Activated naive CD4-positive, alpha-beta T cell treated with Interleukin-2 at 50 U/mL for 16 hours (primary cell): ENCODE results near the gene TMPRSS9.
"Not testable (repeated sequence)": the region's sequence is repeated elsewhere in the genome, so short reads cannot be mapped to it uniquely, and the experiment has no call there.

Experiments
- DNase-seq: peaks from one replicate; pipeline ENCODE4 v3.0.0-alpha.2; 2020

Gene TMPRSS9

DNA sequence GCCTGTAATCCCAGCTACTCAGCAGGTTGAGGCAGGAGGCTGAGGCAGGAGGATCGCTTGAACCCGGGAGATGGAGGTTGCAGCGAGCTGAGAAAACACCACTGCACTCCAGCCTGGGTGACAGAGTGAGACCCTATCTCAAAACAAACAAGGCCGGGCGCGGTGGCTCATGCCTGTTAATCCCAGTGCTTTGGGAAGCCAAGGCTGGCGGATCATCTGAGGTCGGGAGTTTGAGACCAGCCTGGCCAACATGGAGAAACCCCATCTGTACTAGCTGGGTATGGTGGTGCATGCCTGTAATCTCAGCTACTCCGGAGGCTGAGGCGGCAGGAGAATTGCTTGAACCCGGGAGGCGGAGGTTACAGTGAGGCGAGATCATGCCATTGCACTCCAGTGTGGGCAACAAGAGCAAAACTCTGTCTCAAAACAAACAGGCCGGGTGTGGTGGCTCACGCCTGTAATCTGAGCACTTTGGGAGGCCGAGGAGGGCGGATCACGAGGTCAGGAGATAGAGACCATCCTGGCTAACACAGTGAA lies 35.3 kb downstream of the TMPRSS9 start:
- not testable (repeated sequence) for DNase-seq

DNA sequence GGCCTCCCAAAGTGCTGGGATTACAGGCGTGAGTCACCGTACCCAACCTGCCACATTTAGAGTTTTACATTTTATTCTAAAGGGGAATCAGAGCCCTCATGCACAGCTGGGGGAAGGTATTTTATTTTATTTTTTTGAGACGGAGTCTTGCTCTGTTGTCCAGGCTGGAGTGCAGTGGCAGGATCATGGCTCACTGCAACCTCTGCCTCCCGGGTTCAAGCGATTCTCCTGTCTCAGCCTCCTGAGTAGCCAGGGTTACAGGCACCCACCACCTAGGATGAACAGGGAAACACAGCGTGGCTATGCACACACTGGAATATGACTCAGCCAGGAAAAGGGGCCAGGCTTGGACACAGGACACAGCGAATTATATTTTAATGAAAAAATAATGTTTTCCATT lies 37.1 kb downstream of the TMPRSS9 start:
- DNase-seq: not testable (repeated sequence)

- DNase-seq: no peak
Measured at GRCh38 chr19:2398735-2399305, 38.8 kb downstream of the TMPRSS9 start.

DNA sequence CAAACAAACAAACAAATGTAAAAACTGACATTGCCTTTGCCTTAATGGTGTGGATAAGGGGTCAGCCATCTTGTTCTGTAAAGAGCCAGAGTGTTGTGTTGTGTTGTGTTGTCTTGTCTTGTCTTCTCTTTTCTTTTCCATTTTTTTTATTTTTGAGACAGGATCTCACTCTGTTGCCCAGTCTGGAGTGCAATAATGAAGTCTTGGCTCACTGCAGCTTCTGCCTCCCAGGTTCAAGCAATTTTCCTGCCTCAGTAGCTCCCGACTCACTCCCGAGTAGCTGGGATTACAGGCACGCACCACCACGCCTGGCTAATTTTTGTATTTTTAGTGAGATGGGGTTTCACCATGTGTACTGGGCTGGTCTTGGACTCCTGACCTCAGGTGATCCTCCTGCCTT lies 39.5 kb downstream of the TMPRSS9 start:
- no peak for DNase-seq

DNA sequence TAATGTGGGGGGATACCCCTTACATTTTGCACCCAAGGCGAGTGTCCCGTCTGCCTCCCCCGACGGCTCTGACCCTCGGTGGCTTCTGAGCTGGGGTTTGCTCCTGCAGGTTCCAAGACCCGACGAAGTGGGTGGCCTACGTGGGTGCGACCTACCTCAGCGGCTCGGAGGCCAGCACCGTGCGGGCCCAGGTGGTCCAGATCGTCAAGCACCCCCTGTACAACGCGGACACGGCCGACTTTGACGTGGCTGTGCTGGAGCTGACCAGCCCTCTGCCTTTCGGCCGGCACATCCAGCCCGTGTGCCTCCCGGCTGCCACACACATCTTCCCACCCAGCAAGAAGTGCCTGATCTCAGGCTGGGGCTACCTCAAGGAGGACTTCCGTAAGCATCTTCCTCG lies 48.2 kb downstream of the TMPRSS9 start:
- no peak for DNase-seq

- no peak for DNase-seq
Measured at GRCh38 chr19:2409352-2409912, 49.4 kb downstream of the TMPRSS9 start.

DNA sequence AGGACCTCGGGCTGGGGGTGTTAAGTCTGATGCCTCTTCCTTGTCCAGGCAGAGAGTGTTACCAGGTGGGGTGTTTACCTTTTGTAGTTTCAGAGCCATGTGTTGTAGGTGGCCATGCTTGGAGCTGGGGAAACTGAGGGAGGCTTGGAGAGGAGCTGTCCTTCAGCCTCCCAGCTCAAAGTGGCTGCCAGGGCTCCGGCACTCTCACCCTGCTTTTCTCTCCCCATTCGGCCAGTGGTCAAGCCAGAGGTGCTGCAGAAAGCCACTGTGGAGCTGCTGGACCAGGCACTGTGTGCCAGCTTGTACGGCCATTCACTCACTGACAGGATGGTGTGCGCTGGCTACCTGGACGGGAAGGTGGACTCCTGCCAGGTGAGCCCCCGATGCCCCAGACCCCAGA lies 50.0 kb downstream of the TMPRSS9 start:
- DNase-seq: no peak

DNA sequence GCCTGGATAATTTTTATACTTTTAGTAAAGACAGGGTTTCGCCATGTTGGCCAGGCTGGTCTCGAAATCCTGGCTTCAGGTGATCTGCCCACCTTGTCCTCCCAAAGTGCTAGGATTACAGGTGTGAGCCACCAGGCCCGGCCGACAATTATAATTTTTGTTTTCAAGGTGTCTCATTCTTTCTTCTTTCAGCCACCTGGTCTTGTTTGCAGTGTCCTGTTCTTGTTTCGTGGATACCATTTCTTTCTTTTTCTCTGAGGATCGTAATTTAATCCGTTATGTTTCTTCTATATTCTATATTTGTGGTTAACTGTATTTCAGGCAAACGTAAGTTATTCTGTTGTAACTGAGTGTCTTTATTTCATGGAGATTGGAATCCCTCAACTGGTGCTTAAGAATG lies 51.6 kb downstream of the TMPRSS9 start:
- no peak for DNase-seq

GRCh38 chr19:2412449-2412848 lies 52.4 kb downstream of the TMPRSS9 start:
- no peak for DNase-seq

GRCh38 chr19:2413159-2413558 lies 53.1 kb downstream of the TMPRSS9 start:
- no peak for DNase-seq

DNA sequence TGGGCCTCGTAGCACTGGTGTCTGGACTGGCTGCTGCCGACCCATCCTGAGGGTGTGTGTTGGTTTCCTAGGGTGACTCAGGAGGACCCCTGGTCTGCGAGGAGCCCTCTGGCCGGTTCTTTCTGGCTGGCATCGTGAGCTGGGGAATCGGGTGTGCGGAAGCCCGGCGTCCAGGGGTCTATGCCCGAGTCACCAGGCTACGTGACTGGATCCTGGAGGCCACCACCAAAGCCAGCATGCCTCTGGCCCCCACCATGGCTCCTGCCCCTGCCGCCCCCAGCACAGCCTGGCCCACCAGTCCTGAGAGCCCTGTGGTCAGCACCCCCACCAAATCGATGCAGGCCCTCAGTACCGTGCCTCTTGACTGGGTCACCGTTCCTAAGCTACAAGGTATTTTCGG lies 53.6 kb downstream of the TMPRSS9 start:
- no peak for DNase-seq

GRCh38 chr19:2415281-2415972 lies 55.4 kb downstream of the TMPRSS9 start:
- DNase-seq: no peak

GRCh38 chr19:2415973-2416319 lies 55.9 kb downstream of the TMPRSS9 start:
- DNase-seq: no peak

GRCh38 chr19:2416321-2417097 lies 56.4 kb downstream of the TMPRSS9 start:
- DNase-seq: no peak

GRCh38 chr19:2417436-2417835 lies 57.4 kb downstream of the TMPRSS9 start:
- DNase-seq: not testable (repeated sequence)

- DNase-seq: no peak
Measured at GRCh38 chr19:2417881-2418406, 57.9 kb downstream of the TMPRSS9 start.

DNA sequence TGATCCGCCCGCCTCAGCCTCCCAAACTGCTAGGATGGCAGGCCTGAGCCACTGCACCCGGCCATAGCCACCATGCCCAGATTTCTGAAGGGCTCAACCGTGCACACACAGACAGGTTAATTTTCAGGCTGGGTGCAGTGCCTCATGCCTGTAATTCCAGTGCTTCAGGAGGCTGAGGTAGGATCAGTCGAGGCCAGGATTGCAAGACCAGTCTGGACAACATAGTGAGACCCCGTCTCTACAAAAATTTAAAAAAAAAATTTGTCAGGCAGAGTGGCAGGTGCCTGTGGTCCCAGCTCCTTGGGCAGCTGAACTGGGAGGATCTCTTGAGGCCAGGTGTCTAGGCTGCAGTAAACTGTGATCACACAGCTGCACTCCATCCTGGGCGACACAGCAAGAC lies 59.7 kb downstream of the TMPRSS9 start:
- no peak for DNase-seq

DNA sequence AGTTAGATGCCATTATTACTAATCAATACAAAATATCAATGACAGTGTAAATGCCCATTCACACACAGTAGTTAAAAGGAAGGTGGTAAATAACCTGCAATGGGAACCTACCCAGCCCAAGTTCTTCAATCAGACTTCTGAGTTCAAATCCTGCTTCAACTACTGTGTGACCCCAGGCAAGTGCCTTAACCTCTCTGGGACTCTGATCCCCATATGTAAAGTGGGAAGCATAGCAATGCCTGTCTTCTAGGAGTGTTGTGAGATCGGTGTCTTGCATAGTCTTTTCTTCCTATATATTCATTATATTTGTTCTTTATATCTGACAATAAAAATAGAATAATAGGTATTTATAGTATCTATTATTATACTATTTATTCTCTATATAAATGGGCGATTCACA lies 60.4 kb downstream of the TMPRSS9 start:
- DNase-seq: no peak

DNA sequence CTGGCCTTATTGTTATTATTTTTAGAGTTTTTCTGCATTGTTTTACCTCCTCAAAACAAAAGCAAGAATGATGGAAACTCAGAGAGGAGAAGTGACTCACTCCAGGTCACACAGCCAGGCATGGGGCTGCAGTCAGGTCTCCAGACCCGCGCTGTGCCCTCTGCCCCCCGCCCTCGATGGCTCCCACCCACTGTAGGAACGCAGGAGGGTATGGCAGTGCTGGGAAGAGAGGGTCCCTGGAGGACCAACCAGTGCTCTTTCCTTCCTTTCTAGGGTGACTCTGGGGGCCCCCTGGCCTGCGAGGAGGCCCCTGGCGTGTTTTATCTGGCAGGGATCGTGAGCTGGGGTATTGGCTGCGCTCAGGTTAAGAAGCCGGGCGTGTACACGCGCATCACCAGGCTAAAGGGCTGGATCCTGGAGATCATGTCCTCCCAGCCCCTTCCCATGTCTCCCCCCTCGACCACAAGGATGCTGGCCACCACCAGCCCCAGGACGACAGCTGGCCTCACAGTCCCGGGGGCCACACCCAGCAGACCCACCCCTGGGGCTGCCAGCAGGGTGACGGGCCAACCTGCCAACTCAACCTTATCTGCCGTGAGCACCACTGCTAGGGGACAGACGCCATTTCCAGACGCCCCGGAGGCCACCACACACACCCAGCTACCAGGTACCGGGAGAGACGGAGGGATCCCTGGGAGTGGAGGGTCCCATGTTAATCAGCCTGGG lies 61.7 kb downstream of the TMPRSS9 start:
- DNase-seq: no peak

GRCh38 chr19:2423071-2423914 lies 63.2 kb downstream of the TMPRSS9 start:
- no peak for DNase-seq

- no peak for DNase-seq
Measured at GRCh38 chr19:2423915-2424685, 64.0 kb downstream of the TMPRSS9 start.
